GM19099 (cell line): ENCODE results near the gene FPGS.

ENCODE experiments used
- POLR2A ChIP-seq: IDR thresholded peaks from 3 replicates; pipeline ENCODE4 v1.6.1; 2011; ENCODE audit warnings: low read depth; ENCODE audit not compliant: insufficient read length; ENCODE audit errors: extremely low read depth

FPGS gene

DNA sequence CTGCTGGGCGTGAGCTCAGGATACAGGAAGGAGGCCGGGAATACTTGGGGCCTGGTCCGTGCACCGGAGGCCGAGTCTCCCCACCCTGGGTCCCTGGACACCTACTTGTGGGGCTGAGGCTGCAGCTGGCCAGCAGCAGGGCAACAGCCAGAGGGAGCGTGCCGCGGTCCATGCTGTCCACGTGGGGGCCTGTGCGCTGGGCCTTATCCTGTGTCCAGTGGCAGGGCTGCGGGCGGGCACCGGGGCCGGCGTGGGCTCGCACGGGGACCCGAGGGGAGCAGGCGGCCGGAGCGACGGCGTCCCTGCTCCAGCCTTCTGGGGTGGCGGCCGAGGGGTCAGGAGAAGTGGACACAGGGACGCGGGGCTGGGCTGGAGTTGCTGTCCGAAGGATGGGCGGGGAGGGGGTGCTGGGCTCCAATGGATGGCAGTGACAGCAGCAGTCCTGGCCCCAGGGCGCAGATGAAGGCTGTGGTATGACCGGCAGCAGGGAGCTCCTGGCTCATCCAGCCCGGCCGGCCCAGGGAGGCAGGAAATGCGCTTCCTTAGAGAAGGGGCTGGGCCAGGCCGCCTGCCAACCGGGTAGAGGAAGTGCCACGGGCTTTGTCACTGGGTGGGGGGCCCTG is 51.6 kb downstream of the FPGS start, which contains the start of gene ENG:
TSS of gene ENG (minus strand) at position 475 of the 623 bp plus-strand sequence. CDS start at position 172, 303 bp downstream.
- TF ChIP-seq POLR2A, result no peak

- TF ChIP-seq POLR2A, result no peak
These were observed 52.3 kb downstream of the FPGS start for GRCh38 chr9:127854960-127855359.

DNA sequence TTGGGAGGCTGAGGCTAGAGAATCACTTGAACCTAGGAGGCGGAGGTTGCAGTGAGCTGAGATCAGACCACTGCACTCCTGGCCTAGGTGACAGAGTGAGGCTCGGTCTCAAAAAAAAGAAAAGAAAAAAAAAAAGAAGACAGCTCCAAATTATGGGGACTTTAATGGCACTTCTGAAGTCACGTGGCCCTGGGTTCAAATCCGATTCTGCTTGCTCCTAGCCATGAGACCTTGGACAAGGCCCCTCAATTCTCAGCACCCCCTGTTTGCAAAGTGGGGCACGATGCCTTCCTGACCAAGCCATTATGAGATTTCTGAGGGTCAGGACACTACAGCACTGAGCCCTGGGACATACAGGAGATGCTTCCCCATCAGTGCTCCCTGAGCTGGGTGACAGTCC is 52.8 kb downstream of the FPGS start:
- TF ChIP-seq POLR2A, result no peak

DNA sequence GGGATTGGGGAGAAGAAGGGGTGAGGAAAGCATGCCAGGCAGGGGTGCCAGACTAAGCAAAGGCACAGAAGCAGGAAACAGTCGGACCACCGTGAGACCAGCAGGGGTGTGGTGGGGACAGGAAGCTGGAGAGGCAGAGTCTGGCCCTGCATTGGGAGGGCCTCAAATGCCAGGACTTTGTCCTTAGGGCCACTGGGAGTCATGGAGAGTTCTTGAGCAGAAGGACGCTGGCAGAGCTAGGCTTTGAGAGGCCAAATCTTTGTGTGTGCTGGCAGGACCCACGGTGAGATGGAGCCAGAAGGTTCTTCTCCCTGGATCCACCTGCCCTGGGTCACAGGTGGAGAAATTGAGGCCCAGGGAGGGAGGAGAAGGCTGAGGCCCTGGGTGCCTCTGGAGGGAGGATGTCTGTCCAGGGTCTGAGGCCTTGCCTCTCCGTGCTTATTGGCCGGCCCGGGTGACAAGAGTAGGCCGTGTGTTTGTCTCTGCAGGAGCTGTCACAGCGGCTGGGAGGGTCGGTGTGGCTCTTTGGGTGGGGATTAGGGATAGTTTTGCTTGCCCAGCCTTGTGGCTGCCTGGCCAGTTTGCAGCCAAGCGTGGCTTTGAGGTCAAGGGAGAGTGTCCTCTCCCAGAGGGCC is 53.5 kb downstream of the FPGS start:
- TF ChIP-seq POLR2A, result no peak

GRCh38 chr9:127856729-127857116 is 54.0 kb downstream of the FPGS start:
- TF ChIP-seq POLR2A, result no peak

- TF ChIP-seq POLR2A, result no peak
These were observed 54.6 kb downstream of the FPGS start for GRCh38 chr9:127857278-127857677.

GRCh38 chr9:127858041-127858512 is 55.4 kb downstream of the FPGS start:
- TF ChIP-seq POLR2A, result no peak

DNA sequence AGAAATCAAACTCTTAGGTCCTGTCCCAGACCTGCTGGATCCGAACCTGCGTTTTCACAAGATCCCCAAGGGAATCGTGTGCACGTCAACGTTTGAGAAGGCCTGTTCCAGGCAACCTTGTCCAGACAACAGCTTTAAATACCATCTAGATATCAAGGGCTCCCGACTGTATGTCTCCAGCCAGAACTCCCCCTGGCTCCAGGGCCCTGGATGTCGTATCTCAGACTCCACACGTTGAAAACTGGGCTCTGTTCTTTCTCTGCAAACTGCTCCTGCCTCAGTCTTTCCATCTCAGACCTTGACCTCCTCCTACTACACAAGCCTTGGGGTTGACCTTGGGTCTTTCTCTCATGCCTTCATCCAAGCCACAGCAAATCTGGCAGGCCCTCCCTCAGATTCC is 57.6 kb downstream of the FPGS start:
- no peak for TF ChIP-seq POLR2A

GRCh38 chr9:127860779-127861178 is 58.1 kb downstream of the FPGS start:
- TF ChIP-seq POLR2A, result no peak

DNA sequence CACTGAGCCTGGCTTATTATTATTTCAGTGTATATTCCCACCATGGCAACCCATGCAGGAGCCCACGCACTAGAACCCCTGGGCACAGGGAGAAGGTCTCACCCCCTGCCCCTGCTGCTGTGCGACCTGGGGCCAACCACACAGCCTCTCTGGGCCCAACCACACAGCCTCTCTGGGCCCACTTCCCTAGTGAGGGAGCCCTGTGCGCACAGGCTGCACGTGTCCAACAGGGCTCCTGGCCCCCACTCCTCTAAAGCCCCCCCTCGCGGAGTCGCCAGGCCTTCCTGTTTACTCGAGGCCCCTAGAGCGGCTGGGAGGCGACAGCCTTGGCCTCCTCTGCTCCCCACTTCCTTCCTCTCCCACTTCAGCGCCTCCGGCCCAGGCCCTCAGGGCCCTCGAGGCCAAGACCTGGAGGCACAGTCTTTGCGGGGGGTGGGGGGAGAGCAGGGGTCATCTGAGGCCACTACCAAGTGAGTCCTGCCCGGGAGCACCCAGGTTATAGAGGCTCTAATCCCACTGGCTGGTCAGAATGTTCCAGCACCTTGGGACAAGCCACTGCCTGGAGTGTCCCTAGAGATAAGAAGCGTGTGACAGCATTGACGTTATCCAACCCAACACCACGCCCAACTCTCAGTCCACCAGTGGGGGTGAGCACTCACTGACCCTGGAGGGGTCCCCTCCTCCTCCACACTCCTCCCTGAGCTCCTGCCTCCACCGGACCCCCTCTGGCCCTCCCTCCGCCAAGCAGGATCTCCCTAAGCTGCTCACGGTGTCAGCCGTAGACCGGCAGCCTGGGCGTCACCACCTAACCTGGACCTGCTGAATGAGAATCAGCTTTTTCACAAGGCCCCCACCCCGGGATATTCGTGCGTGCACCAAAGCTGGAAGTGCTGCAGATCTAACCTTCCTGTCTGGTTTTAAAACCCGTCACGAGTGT is 59.7 kb downstream of the FPGS start:
- TF ChIP-seq POLR2A, result no peak

GRCh38 chr9:127863191-127863621 is 60.5 kb downstream of the FPGS start:
- no peak for TF ChIP-seq POLR2A
